Breast epithelium (tissue), 3 donors: Measurements from ENCODE around the gene PTPRF.

Experiments
- CTCF ChIP-seq, 3 donors: fragments of 450-650 bp; IDR thresholded peaks; one replicate each; pipeline ENCODE4 v1.5.1; 2016 to 2017; ENCODE audit warnings: antibody characterized with exemption in 3 of 3, mild to moderate bottlenecking in 3 of 3, moderate library complexity in 3 of 3
- POLR2A ChIP-seq: fragments of 450-650 bp; IDR thresholded peaks from one replicate; pipeline ENCODE4 v1.6.1; 2016; ENCODE audit warnings: antibody characterized with exemption, mild to moderate bottlenecking, moderate library complexity
- POLR2AphosphoS5 ChIP-seq, 3 donors: sonication (generic); formaldehyde crosslinking; IDR thresholded peaks; one replicate each; pipeline ENCODE4 v1.6.1; 2017; ENCODE audit warnings: antibody characterized with exemption in 3 of 3

DNA sequence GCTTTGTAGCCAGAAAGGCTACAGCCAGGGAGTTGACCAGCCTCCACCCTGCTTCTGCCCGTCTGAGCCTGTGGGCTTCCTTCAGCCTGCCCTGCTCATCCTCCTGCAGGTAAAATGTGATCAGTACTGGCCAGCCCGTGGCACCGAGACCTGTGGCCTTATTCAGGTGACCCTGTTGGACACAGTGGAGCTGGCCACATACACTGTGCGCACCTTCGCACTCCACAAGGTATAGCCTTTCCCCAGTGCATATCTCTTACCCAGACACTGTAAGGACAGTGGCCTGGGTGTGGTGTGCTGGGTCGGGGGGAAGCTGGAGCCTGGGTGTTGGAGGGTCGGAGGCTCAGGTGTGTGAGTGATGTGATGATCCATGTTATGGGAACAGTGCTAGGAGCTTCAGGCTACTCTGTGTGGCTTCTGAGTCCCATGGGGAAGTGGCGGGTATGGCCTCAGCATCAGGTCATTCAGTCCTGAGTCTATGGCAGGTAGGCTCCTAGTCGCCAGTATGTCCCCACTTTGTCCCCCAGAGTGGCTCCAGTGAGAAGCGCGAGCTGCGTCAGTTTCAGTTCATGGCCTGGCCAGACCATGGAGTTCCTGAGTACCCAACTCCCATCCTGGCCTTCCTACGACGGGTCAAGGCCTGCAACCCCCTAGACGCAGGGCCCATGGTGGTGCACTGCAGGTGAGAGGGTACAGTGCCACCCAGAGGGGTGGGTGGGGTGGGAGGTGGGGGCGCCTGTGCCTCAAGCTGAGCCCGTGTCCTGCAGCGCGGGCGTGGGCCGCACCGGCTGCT is 88.0 kb downstream of the PTPRF start:
- no peak for TF ChIP-seq CTCF (IDR thresholded peaks at IDR 0.05)
- no peak for TF ChIP-seq POLR2AphosphoS5 (IDR thresholded peaks at IDR 0.05)
- no peak for TF ChIP-seq POLR2A
